NCI-H748 (cell line): Measurements from ENCODE around the gene MTM1.

Source experiments
- DNase-seq: peaks from one replicate; lab custom pipeline; 2025; ENCODE audit not compliant: unreplicated experiment; lab: John Stamatoyannopoulos, UW

Gene MTM1

GRCh38 chrX:150602296-150602695, 33.9 kb downstream of the MTM1 start:
- no peak for DNase-seq

GRCh38 chrX:150602743-150603142, 34.3 kb downstream of the MTM1 start:
- no peak for DNase-seq

GRCh38 chrX:150605603-150606002, 37.2 kb downstream of the MTM1 start:
- no peak for DNase-seq

GRCh38 chrX:150607201-150607600, 38.8 kb downstream of the MTM1 start:
- DNase-seq, result no peak

- no peak for DNase-seq
These were observed 41.6 kb downstream of the MTM1 start for GRCh38 chrX:150610043-150610442.

- no peak for DNase-seq
These were observed 42.0 kb downstream of the MTM1 start for GRCh38 chrX:150610446-150610845.

GRCh38 chrX:150615356-150615755, 46.9 kb downstream of the MTM1 start:
- no peak for DNase-seq

GRCh38 chrX:150616179-150616862, 47.9 kb downstream of the MTM1 start:
- no peak for DNase-seq

GRCh38 chrX:150616863-150617198, 48.4 kb downstream of the MTM1 start:
- DNase-seq, result no peak

GRCh38 chrX:150621652-150622051, 53.2 kb downstream of the MTM1 start:
- no peak for DNase-seq

GRCh38 chrX:150623583-150623982, 55.2 kb downstream of the MTM1 start:
- no peak for DNase-seq

GRCh38 chrX:150625097-150625496, 56.7 kb downstream of the MTM1 start:
- DNase-seq, result no peak

- no peak for DNase-seq
These were observed 57.5 kb downstream of the MTM1 start for GRCh38 chrX:150625875-150626274.

- no peak for DNase-seq
These were observed 59.5 kb downstream of the MTM1 start for GRCh38 chrX:150627957-150628356.

GRCh38 chrX:150635952-150636351, 67.5 kb downstream of the MTM1 start:
- no peak for DNase-seq

GRCh38 chrX:150642423-150642822, 74.0 kb downstream of the MTM1 start:
- no peak for DNase-seq

- no peak for DNase-seq
These were observed 74.8 kb downstream of the MTM1 start for GRCh38 chrX:150643271-150643670.

- no peak for DNase-seq
These were observed 75.5 kb downstream of the MTM1 start for GRCh38 chrX:150643958-150644357.

- no peak for DNase-seq
These were observed 76.0 kb downstream of the MTM1 start for GRCh38 chrX:150644422-150644821.

GRCh38 chrX:150647331-150647730, 78.9 kb downstream of the MTM1 start:
- no peak for DNase-seq

GRCh38 chrX:150648296-150648940, 80.0 kb downstream of the MTM1 start:
- DNase-seq, result no peak

GRCh38 chrX:150649096-150649870, 80.9 kb downstream of the MTM1 start:
- no peak for DNase-seq
